ENCODE data around the gene CP.
"Not testable (repeated sequence)": the region's sequence is repeated elsewhere in the genome, so short reads cannot be mapped to it uniquely, and the experiment has no call there.

Gene CP

GRCh38 chr3:149227591-149228268 is 6.1 kb upstream of the CP start:
- DNase-seq (ENCODE audit: low spot score) = no peak

GRCh38 chr3:149226776-149227175 is 5.1 kb upstream of the CP start:
- no peak for DNase-seq (ENCODE audit: low spot score)

DNA sequence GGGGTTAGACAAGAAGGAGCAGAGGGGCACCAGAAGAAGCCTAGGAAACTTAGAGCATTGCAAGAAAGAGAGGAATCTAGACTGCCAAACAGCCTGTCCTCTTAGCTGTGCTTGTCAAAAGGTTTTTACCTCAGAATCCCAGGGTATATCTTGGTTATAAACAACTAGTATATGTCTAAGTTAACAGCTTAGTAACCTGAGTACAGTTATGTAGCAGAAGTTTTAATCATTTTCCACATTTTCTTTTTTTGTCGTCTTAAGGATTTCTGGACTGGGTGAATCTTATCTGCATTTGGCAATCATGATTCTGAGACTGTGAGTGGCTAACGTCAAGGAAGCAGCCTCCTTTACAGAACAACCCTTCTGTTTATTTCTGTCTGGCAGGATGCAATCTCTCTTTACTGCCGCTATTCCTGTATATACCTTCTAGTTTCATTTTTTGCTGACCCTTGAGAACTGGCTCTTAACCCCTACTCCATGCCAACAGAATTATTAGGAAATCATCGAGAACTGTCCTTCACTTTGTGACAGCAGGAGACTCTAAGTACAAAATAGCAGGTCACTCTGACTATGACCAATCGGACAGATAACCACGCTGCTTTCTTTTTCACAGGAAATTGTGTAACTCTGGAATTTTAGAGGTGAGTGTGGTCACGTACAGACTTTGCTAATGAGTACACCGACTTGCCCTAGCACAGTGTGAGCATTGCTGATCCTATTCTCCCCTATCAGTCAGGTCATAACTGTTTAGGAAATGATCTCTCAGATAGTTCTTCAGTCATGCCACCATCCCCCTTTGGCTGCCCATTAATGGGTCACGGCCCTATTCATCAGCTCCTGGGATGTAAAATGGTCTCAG is 3.3 kb upstream of the CP start:
- no peak for DNase-seq (ENCODE audit: low spot score)

- no peak for DNase-seq (ENCODE audit: low spot score)
Observed at GRCh38 chr3:149223461-149223820, 1.8 kb upstream of the CP start.

DNA sequence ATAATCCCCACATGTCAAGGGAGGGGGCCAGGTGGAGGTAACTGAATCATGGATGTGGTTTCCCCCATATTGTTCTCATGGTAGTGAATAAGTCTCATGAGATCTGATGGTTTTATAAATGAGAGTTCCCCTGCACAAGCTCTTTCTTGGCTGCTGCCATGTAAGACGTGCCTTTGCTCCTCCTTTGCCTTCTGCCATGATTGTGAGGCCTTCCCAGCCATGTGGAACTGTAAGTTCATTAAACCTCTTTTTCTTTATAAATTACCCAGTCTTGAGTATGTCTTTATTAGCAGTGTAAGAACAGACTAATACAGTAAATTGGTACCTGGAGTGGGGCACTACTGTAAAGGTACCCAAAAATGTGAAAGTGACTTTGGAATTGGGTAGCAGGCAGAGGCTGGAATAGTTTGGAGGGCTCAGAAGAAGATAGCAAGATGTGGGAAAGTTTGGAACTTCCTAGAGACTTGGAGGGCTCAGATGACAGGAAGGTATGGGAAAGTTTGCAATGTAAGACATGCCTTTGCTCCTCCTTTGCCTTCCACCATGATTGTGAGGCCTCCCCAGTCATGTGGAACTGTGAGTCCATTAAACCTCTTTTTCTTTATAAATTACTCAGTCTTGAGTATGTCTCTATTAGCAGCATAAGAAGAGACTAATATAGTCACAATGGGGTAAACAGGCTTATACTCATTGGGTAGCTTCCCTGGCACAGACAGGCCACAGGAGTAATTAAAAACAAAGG is 2.1 kb downstream of the CP start:
- DNase-seq (ENCODE audit: low spot score) = not testable (repeated sequence)

GRCh38 chr3:149217347-149217746 is 4.3 kb downstream of the CP start:
- no peak for DNase-seq (ENCODE audit: low spot score)

DNA sequence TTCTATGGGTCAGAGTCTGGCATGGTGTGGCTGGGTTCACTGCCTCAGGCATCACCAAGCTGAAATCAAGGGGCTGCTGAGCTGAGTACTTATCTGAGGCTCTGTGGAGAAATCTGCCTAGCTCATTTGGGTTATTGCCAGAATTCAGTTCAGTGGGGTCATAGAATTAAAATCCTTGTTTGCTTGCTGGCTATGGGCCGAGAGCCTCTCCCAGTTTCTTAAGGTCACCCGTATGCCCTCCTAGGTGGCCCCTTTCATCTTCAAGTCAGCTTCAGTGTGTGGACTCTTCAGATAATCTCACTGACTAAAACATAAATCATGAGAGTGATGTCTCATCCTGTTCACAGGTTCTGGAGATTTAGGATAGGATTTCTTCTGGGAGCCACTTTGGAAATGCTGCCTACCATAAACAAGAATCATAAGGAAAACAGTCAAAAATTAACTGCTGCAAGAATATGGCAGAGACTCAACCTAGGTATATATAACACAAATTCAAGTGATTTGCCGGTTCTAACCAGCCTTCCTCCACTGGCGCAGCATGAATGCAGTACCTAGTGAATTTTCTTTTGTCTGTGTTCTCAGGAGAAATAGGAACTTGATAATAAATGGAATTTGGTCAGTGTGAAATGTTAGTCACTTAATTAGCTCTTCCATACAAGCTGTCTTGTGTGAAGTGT is 5.3 kb downstream of the CP start:
- DNase-seq (ENCODE audit: low spot score) = no peak

- no peak for DNase-seq (ENCODE audit: low spot score)
Observed at GRCh38 chr3:149215515-149215914, 6.1 kb downstream of the CP start.

DNA sequence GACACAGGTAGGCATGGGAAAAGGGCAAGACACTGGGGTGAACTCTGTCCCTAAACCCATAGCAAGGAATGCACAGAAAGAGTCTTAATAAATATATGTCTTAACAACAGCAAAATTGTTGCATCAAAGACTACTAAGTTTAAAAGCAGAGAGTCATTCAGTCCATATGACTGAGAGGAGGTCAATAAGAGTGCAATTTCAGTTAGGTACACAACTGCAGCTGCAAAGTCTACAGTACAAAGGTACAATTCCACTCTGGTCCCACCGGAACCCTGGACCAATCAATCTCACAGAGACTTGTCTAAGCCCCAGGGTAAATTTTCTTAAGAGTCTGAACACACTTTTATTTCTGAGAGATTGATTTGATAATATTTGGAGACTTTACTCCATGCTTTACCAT is 6.9 kb downstream of the CP start:
- DNase-seq (ENCODE audit: low spot score) = no peak

DNA sequence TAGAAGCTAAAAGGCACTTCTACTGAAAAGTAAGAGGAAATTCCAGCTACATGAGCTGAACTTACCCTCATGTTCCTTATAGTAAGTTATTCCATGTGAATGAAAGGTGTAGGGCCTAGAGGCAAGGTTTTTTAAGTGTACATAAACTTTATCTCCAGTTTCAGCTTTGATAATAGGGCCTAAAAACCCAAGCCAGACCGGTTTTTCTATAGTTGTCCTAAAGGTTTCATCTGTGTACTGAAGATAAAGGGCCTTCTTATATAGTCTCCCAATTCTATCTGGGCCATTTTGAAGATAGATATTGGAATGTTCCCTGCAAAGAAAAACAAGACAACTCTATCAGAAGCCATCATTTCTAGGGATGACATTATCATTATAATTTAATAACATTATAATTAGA is 9.2 kb downstream of the CP start:
- no peak for DNase-seq (ENCODE audit: low spot score)

GRCh38 chr3:149209431-149209830 is 12.2 kb downstream of the CP start:
- no peak for DNase-seq (ENCODE audit: low spot score)

- no peak for DNase-seq (ENCODE audit: low spot score)
Observed at GRCh38 chr3:149207475-149207874, 14.2 kb downstream of the CP start.

DNA sequence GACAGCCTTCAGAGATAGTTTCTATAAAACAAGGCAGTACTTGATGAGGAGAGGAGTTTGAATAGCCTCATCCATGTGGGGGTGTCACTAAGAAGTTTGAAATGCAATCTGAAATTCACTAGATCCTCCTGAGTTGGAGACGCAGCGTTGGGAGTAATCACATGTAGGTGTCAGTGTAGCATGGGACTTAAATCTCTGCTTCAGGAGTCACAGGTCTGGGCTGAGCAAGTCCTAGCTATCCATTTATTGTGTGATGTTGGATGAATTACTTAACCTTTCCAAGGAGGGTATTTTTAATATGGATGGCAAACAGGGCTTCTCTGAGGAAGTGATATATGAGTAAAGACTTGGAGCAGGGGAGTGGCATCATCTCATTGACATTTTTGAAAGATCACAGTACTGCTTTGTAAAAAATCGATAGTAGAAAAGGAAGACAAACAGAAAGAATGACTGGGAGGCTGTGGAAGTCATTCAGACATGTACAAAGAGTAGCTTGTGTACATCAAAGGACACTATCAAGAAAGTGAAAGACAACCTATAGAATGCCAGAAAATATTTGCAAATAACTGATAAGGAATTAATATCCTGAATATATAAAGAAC is 17.1 kb downstream of the CP start:
- no peak for DNase-seq (ENCODE audit: low spot score)

GRCh38 chr3:149203758-149204157 is 17.9 kb downstream of the CP start:
- DNase-seq (ENCODE audit: low spot score) = no peak

- DNase-seq (ENCODE audit: low spot score) = no peak
Observed at GRCh38 chr3:149199474-149199873, 22.2 kb downstream of the CP start.

DNA sequence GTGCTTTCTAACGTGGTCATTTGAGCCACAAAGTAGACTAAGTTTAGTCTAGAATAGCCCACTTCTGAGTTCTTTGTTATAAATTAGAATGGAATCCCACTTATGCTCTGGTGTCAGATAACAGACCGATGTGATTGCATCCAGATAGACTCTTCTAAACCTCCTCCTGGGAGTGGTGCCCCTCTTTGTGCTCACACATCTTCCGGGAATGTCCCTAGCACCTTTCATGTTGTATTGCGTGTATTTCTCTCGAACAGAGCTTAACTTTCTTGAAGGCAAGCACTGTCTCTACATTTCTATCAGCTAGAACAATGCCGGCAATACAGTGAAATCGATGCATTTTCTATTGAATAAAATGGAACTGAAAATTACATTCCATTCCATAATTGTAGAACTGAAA is 23.0 kb downstream of the CP start:
- no peak for DNase-seq (ENCODE audit: low spot score)

DNA sequence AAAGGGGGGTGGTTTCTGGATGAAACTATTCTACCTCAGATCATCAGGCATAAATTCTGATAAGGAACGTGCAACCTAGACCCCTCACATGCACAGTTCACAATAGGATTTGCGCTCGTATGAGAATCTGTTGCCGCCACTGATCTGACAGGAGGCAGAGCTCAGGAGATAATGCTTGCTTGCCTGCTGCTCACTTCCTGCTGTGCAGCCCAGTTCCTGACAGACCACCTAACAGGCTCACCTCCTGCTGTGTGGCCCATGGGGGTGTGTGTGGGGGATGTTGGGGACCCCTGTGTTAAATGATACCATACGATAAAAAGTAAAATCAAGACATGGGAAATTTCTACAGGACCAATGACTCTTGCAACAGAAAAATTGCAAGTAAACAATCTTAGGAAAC is 24.0 kb downstream of the CP start:
- DNase-seq (ENCODE audit: low spot score) = no peak

DNA sequence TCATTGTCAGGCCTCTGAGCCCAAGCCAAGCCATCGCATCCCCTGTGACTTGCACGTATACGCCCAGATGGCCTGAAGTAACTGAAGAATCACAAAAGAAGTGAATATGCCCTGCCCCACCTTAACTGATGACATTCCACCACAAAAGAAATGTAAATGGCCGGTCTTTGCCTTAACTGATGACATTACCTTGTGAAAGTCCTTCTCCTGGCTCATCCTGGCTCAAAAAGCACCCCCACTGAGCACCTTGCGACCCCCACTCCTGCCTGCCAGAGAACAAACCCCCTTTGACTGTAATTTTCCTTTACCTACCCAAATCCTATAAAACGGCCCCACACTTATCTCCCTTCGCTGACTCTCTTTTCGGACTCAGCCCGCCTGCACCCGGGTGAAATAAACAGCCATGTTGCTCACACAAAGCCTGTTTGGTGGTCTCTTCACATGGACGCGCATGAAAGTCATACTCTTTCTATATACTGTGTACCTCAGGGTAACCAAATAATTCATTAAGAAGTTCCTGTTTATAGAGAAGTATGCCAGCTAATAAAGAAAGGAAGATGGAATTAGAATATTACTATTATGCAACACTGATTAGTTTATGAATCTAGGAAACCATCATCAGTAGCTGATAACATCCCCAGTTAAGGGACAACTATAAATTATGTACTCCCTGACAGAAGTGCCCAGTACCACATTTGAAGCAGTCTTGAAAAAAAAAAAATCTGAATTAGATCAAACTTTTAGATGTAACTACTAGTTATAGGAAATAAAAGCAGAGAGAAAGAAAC is 24.6 kb downstream of the CP start:
- DNase-seq (ENCODE audit: low spot score) = not testable (repeated sequence)

DNA sequence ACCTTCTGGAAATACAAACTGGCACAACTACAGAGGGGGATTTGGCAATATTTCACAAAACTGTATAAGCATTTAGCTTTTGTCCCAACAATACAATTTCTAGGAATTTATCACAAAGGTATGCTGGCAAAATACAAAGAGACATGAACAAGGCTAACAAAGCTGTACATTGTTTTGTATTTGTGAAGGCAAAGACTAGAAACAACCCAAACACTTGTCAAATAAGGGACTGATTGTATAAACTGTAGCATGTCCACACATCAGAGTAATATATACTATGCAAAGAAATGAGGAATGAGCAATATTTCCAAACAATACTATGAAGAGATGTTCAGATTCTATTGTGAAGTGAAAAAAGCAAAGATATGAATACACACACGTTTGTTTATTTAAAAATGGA is 26.4 kb downstream of the CP start:
- DNase-seq (ENCODE audit: low spot score) = no peak

GRCh38 chr3:149188494-149188893 is 33.1 kb downstream of the CP start:
- DNase-seq (ENCODE audit: low spot score) = no peak

GRCh38 chr3:149186721-149187120 is 34.9 kb downstream of the CP start:
- DNase-seq (ENCODE audit: low spot score) = no peak
